ENCODE measurements around the gene OSCP1.
A peak's percentile ranks its signal among the peaks of the same experiment; 100 is the strongest.

The OSCP1 gene

DNA sequence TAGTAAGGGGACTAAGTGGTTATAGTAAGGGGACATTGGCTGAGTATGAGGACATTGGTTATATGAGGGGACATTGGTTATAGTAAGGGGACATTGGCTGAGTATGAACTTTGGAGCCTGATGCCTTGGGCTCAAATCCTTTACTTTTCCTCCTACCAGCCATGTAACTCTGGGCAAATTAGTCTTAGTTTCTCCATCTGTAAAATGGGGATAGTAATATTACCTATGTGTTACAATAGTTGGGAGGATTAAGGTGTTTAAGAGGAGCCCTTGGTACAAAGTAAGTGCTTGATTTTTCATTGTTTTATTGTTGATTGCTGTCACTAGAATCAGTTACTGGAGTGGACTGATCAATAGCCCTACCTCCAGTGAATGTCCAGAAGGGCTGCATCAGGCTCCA, 2.8 kb downstream of the OSCP1 start:
- DNase-seq (ENCODE audit: low read depth in 2 of 2): no peak

DNA sequence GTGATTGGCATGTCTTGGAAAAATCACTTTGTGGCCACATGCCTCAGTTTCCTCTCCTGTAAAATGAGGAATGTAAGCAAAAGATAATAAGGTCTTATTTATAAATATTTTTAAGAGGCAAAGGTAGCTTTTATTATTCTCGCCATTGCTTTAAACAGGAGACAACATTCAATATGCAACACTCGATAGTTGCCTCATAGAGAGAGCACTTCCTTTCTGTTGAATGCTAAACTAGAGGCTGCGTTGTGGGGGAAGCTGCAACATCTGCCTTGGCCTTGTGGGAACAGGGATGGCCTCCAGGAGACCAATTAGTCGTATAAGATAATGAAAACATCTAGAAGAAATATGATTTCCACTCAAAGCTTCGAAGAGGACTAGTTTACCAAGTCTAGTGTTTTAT, 3.5 kb downstream of the OSCP1 start:
- DNase-seq (ENCODE audit: low read depth in 2 of 2): no peak

DNA sequence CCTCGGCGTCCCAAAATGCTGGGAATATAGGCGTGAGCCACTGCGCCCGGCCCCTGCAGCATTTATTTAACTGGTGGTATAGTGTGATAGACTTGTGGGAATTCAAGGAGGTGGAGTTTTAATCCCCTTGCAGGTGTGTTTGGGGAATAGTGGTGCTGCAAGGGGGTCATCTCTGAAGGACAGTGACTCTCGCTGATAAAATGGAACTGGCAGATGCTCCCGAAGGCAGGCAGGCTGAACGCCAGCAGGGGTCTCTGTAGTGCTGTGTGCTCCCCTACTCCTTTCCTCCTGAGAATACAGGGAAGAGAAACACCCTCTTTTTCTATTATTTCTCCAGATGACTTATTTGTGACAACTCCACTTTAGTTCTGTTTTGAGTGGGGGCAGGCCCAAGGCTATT, 4.0 kb downstream of the OSCP1 start:
- no peak for DNase-seq (ENCODE audit: low read depth in 2 of 2)

DNA sequence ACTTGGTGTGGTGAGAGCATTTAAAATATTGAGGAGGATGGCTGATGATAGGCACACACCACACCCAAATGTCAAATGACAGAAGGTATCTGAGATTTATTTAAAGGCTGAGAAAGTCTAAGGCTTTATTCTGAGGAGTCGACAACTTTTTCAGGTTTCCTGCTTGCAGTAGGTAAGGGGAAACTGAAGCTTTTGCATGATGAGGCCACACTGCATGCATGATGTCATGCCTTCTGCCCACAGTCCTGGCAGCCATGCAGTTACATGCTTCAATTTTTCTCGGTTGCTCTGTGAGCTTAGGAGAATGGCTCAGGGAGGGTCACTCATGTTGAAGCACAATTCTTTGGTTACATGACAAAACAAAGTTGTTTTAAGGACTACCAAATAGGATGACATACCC, 7.0 kb downstream of the OSCP1 start:
- no peak for DNase-seq (ENCODE audit: low read depth in 2 of 2)

DNA sequence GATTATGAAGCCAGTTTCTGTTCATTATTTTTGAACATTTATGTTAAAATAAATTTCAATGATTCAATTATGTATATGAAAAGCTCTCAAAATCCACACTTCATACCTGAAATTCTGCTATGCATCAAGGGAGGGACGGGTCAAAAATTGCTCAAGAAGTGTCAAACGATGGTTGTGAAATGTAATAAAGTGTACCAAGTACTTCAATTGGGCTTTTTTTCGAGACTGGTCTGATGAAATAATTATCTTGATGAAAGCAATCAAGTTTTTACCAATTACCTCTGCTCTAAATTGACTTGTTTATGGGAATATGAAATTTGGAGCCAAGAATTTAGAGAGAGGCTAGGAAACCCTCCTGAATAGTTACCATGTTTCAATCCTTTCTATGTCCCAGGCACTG, 7.9 kb downstream of the OSCP1 start:
- DNase-seq (ENCODE audit: low read depth in 2 of 2): no peak

DNA sequence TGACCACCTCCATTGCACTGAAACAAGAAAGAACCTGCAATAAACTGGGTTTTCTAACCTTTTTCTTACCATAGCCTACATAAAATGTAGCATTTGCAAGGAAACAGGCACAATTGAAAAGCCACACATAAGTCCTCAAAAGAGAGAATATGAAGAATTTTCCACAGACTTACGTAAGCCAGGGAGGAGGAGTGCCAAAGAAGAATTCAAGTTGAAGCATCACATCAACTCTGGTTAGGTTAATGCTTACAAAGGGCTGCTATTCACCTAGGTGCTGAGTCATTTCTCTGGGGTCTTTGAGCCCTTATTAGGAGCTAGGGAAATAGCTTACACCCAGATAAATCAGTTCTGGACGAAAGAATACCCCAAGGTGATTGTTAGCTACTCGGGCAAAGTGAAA, 9.6 kb downstream of the OSCP1 start:
- DNase-seq (ENCODE audit: low read depth in 2 of 2): no peak

DNA sequence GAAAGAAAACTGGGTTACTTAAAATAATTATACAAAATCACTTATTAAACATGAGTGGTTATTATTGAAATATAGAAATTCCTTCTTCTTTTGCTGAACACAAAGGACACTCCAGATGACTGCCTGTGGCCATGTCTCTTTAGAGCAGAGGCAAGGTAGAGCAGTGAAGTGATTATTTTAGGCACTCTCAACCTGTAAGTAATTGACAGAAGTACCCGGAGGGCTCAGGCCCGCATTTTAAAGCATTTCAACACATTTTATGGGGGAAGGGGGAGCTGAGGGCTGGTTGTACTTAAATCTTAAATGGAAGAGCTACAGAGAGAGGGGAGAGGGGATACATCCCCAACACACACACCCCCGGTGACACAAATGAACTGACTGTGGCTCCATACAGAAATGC, 10.2 kb downstream of the OSCP1 start:
- DNase-seq (ENCODE audit: low read depth in 2 of 2): no peak

DNA sequence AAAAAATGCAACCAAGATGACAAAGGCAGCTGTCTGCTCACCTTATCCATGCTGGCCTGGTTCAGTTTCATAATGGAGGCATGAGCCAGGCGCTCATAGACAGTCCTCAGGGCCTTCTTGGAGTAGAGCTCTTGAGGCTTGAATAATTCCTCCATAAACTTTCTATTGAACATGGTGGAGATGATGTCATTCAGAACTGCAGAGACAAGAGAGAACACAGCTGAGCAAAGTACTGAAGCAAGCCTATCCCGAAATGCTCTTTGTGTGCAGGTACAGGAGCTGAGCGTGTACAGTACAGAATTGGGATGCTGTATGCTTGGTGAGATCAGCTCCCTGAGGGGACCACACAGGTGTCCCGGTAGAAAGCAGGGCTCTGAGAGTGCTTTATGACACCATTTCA, 11.5 kb downstream of the OSCP1 start:
- DNase-seq (ENCODE audit: low read depth in 2 of 2): no peak

DNA sequence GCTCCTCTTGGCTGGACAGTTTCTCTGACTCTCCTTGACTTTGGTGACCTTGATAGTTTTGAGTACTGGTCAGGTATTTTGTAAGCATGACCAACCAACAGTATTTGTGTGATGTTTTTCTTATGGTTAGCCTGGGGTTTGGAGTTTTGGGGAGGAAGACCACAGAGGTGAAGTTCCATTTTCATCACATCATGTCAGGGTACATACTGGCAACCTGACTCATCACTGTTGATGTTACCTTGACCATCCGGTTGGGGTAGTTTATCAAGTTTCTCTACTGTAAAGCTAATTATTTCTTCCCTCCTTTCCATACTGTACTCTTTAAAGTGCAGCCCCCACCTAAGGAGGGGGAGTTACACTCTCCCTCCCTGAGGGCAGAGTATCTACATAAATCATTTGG, 13.4 kb downstream of the OSCP1 start:
- DNase-seq (ENCODE audit: low read depth in 2 of 2): no peak

DNA sequence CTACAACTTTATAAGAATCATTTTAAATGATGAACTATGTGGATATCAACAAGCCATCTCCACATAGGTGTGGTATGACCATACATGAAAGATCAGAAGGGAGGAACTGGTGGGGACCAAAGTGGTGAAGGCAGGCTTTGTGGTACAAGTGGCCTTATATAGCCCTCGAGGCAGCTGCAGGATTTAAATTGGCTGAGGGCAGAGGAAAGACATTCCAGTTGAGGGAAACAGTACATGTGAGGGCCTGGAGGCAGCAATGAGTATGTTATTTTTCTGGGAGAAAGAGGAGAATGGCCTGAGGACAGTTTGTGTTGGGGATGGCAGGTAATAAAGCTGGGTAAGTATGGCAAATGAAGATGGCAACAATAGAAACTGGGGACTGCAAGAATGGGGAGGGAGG, 17.1 kb downstream of the OSCP1 start:
- DNase-seq (ENCODE audit: low read depth in 2 of 2): no peak

DNA sequence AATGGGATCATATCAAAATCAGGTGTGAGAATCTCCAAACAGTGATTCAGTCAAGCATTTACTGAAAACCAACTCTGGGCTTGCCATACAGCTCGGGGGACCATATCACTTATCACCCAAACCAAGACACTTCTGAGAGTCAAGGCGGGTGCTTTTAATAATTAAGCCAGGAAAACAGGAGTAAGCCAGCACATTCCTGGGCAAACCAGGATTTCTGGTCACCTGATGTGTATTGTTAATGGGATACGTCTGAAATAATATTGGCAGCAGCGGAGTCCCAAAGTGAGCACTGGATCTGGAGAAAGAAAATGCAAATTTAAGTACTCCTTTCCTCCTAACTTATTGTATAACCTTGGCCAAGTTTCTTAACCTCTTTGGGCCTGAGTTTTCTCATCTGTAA, 17.6 kb downstream of the OSCP1 start:
- DNase-seq (ENCODE audit: low read depth in 2 of 2): no peak

DNA sequence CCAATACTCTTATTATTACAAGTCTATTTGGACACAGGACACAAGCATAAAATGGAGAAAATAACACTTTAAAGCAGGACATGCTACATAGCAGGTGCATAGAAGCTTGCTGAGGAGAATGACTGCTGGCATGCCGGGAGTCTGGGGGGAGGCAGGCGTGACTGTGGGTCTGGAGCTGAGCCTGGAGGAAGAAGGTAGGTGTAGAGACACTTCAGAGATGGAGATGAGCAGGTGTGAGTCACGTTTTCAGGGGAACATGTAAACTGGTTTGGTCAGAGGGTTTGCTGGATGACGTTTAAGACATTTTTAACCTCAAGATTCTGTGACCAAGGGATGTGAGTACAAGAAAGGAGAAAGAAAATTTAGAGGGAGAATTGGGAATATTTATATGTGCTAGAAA, 24.5 kb downstream of the OSCP1 start:
- no peak for DNase-seq (ENCODE audit: low read depth in 2 of 2)

DNA sequence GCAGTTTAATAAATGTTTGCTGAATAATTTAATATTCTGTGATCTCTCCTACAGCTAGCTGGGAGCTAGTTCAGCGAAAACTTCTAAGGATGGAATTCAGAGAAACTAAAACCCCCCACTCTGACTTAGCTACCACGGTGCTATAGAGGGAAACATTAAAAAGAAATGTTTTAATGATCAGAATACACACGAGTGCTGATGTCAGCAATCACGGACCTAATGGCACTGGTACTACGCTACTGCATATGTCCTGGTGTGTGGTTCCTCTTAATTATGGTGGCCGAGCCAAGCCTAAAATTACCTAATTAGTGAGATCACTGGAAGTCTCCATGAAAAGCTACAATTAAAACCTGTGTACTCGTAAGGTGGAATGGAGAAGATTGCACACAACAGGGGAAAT, 28.6 kb downstream of the OSCP1 start:
- no peak for DNase-seq (ENCODE audit: low read depth in 2 of 2)

DNA sequence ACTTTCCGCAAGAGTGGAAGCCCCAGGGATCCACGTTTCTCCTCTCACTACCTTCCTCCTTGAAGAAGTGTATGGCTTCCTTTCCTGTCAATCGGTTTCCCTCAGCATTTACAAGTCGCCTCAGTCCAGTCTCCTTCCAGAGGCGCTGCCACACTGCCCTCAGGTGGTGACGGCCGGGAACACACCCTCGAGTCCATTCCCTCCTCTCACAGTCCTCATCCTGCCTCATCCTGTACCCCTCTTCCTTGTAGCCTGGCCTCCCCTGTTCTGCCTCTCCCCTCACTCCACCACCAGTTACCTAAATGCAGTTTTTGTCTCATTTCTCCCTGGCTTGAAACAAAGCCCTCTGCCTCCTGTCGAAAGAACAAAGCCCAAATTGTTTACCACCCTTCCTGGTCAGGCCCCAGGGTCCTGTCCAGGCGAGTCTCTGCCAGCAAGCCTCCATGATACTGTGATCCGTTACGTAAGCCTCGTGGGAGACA, 29.4 kb downstream of the OSCP1 start:
- DNase-seq (ENCODE audit: low read depth in 2 of 2): peak; percentile 79 to 87

DNA sequence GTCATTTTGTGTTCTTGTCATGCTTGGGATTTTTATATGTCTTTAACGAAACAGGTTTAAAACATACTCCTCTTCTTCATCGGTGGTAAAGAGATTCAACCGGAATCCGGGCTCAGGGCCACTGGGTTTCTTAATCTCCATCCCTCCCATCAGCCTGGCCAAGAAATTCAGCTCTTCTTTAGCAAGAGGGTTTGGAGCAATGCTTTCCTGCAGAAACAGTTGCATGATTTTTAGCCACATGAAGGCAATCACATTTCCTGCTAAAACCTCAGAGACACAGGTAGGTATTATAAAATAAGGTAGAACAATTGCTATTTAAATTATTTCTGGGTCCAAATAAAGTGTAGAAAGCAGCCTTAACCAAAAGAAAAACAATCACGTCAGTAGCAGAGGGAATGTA, 29.8 kb downstream of the OSCP1 start:
- no peak for DNase-seq (ENCODE audit: low read depth in 2 of 2)

DNA sequence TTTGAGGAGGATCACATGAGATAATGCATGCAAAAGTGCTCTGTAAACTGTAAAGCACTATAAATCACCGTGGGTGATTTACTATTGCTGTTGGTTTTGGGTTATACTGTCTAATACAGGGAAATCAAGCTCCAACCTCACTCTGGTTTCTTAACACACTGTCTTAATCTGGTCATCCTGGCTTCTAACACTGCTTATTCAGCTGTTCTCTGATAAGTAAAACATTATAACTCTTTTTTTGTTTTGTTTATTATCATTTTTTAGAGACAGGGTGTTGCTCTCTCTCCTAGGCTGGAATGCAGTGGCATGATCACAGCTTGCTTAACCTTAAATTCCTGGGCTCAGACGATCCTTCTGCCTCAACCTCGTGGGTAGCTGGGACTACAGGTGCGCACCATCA, 30.7 kb downstream of the OSCP1 start:
- DNase-seq (ENCODE audit: low read depth in 2 of 2): no peak

DNA sequence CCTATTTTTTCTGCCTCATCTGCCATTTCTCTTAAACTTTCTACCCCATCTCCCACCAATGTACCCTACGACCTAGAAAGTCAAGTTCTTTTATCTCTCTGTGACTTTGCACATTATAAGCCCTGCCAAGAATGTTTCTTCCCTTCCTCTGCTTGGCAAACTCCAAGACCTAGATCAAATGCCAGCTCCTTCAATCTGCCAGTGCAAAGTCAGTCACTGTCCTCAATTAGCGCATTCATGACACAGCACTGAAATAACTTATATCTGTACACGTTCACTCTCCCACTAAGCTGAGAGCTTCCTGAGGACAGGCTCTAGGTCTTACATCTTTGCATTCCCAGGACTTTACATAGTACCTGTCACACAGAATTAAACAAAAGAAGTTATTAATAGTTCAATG, 31.1 kb downstream of the OSCP1 start:
- DNase-seq (ENCODE audit: low read depth in 2 of 2): no peak

DNA sequence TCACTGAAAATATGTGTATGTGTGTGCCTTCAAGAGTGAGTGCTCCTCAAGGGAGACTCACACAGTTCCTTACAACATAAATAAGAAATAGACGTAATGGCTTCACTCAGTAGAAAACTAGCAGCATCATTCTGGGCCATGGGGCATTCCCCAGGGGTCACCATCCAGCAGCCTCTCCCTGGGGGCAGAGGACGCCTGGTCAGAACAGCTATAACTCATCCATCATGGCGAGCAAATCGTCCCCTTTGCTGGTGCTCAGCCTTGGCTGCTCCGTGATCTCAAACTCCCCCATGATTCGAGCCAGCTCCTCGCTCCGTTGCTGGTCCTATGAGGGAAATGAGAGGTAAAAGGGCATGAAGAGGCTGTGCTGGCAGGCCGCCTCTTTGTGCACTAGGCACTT, 32.3 kb downstream of the OSCP1 start:
- no peak for DNase-seq (ENCODE audit: low read depth in 2 of 2)

DNA sequence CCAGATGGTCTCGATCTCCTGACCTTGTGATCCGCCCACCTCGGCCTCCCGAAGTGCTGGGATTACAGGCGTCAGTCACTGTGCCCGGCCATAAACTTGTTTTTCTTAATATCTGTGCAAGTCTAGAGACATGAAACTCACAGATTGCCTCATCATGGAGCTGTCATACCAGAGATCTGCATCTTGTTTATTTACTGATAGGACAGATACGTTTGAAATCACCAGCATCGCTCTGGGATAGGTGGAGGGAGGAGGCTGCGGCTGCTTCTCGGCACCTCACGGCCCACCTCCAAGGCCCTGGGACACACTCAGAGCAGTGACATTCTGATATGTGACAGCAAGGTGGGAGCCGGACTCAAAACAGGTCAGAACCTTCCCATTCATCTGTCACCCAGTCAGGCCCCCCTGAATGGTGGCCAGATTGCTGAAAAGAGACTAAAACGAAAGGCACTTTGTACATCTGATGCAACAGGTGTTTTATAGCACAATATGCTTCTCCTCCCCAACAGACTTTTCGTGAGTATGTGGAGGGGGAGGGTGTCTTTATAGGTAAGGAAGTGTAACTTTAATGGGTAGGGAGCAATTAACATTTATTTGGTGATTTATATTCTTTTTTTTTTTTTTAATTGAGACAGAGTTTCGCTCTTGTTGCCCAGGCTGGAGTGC, 34.5 kb downstream of the OSCP1 start:
- no peak for DNase-seq (ENCODE audit: low read depth in 2 of 2)

DNA sequence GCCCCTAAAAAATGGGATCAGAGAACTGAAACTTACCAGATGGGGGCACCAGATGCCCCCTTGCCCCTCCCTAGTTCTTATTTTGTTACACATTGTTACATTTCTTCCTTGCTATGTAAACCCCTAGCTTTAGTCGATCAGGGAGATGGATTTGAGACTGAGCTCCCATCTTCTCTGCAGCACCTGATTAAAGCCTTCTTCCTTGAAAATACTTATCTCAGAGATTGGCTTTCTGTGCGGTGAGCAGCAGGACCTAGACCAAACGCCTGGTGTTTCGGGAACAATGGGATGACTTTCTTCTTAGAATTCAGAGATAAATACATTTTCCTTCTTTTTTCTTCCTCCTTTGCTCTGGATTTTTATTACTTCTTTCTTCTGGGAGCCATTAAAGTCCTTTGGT, 35.9 kb downstream of the OSCP1 start:
- no peak for DNase-seq (ENCODE audit: low read depth in 2 of 2)

DNA sequence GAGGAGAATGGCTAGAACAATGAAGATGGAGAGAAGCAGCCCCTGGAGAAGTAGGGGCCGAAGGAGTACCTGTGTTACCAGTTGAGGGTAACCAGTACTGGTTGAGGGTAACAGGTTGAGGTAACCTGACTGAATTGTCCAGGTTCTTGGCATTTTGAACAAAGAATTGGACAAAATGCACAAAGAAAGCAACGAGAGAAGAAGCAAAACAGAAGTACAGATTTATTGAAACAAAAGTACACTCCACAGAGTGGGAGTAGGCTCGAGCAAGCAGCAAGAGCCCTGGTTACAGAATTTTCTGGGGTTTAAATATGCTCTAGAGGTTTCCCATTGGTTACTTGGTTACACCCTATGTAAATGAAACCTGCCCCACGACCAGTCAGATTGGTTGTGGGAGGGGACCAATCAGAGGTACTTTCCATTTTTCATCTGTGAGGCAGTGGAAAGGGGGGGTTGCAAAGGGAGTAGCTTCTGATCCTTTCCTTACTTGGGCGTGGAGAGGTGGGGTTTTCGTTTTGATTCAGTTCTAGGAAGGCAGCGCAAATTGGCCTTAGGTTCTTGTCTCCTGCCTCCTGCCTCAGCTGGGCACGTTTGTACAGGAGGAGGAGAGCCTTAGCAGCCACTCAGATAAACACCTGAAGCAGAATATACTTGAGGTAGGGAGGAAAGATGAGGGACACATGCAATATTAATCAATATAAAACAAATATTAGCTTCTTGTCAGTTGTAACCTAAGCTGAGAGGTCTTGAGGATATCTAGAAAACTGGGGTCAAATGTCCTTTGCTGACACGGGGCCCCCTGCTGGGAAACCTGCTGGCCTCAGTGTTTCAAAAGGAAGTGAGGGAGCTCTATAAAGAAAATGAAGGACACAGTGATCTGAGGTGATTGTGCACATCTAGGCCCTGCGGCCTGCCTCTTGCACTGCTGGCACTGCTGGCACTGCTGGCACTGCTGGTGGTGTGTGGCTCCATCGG, 38.3 kb downstream of the OSCP1 start:
- DNase-seq (ENCODE audit: low read depth in 2 of 2): no peak

DNA sequence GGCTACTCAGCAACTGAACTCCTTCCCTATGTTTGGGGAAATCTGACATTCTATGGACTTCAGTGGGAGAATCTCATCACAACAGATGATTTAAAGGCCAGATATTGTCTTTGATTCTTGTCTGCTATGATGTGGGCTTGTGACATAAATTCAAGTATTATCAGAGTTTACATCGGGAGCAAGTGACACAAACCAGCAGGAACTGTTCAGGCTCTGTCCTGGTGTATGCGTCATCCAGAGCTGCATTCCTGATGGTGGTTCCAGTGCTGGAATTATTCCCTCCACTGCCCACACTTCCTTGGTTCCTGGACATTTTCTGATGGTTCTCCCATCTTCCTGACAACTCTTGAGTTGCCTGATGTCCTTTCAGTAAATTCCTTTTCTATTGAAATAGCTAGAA, 41.8 kb downstream of the OSCP1 start:
- DNase-seq (ENCODE audit: low read depth in 2 of 2): no peak

DNA sequence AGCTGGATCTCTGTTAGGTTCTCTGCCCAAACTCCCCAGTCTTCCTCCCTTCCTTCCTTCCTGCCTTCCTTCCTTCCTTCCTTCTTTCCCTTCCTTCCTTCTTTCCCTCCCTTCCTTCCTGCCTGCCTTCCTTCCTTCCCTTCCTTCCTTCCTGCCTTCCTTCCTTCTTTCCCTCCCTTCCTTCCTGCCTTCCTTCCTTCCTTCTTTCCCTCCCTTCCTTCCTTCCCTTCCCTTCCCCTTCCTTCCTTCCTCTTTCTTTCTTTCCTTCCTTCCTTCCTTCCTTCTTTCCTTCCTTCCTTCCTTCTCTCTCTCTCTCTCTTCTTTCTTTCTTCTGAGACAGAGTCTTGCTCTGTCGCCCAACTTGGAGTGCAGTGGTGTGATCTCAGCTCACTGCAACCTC, 43.8 kb downstream of the OSCP1 start:
- DNase-seq (ENCODE audit: low read depth in 2 of 2): no peak
